ENCODE results near the gene SERF2.
"Not testable (repeated sequence)": the region's sequence is repeated elsewhere in the genome, so short reads cannot be mapped to it uniquely, and the experiment has no call there.

SERF2 gene

DNA sequence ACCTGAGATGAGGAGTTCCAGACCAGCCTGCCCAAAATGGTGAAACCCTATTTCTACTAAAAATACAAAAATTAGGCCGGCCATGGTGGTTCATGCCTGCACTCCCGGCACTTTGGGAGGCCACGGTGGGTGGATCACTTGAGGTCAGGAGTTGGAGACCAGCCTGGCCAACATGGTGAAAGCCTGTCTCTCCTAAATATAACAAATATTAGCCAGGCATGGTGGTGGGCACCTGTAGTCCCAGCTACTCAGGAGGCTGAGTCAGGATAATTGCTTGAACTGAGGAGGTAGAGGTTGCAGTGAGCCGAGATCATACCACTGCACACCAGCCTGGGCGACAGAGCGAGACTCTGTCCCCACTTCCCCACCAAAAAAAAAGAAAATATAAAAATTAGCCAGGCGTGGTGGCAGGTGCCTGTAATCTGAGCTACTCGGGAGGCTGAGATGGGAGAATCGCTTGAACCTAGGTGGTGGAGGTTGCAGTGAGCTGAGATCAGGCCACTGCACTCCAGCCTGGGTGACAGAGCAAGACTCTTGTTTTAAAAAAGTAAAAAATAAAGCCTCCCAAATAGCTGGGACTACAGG is 38.7 kb downstream of the SERF2 start:
- DNase-seq (ENCODE audit: low read depth): not testable (repeated sequence)

DNA sequence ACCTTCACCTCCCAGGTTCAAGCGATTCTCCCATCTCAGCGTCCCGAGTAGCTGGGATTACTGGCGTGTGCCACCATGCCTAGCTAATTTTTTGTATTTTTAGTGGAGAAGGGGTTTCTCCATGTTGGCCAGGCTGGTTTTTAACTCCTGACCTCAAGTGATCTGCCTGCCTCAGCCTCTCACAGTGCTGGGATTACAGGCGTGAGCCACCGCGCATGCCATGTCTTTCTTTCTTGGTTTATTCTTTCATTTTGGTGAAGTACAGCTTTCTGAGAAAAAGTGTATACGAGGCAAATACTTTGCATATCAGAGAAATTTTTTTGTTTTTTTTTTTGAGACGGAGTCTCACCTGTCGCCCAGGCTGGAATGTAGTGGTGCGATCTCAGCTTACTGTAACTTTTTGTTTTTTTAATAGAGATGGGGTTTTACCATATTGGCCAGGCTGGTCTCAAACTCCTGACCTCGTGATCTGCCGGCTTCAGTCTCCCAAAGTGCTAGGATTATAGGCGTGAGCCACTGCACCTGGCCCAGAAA is 39.5 kb downstream of the SERF2 start:
- not testable (repeated sequence) for DNase-seq (ENCODE audit: low read depth)

DNA sequence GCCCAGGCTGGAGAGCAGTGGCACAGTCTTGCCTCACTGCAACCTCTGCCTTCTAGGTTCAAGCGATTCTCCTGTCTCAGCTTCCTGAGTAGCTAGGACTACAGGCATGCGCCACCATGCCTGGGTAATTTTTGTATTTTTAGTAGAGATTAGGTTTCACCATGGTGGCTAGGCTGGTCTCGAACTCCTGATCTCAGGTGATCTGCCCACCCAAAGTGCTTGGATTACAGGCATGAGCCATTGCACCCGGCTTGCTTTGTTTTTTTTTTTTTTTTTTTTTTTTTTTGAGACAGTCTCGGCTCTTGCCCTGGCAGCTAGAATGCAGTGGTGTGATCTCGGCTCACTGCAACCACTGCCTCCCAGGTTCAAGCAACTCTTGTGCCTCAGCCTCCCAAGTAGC is 40.4 kb downstream of the SERF2 start:
- not testable (repeated sequence) for DNase-seq (ENCODE audit: low read depth)

DNA sequence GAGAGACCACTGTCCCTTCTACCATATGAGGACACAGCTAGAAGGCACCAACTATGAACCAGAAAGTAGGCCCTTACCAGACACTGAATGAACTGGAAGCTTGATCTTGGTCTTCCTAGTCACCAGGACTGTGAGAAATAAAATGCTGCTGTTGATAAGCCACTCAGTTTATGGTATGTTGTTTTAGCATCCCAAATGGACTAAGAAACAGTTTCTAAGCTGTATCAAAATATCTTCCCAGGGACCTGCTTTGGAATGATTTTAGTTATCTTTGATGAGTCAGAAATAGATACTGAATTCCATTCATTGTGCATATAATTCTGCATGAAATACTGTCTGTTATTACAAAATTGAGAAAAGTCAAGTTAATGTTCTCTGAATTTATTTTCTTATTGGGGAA is 53.3 kb downstream of the SERF2 start:
- no peak for DNase-seq (ENCODE audit: low read depth)

Data from activated T-helper 1 cell treated with Interleukin-2 at 50 U/mL for 16 hours (primary cell).